Left kidney (tissue), 2 donors: ENCODE measurements around the gene SARNP. TPM values are rescaled to one million over a fixed set of nuclear protein-coding genes. Genes with fewer than 3 reads are reported as not detected.
"Not testable (repeated sequence)": the region's sequence is repeated elsewhere in the genome, so short reads cannot be mapped to it uniquely, and the experiment has no call there.

Experiments used
- DNase-seq: peaks from one replicate; pipeline ENCODE4 v3.0.0-alpha.2; 2013
- polyA plus RNA-seq: library from polyadenylated mRNA; unstranded; fragments of 120-200 nt; gene quantifications from one replicate; pipeline ENCODE4 v1.2.1, GENCODE V29; 2013; ENCODE audit not compliant: insufficient read length

SARNP gene
- polyA plus RNA-seq, 1 donor: 123 TPM

- DNase-seq: no peak
These were observed 25.3 kb upstream of the SARNP start, which contains the start of gene MMP19 for GRCh38 chr12:55842681-55843429. Gene MMP19 (minus strand): TSS chr12:55842936. CDS start chr12:55842830, 106 bp downstream.

GRCh38 chr12:55840581-55841351 lies 23.2 kb upstream of the SARNP start:
- no peak for DNase-seq

DNA sequence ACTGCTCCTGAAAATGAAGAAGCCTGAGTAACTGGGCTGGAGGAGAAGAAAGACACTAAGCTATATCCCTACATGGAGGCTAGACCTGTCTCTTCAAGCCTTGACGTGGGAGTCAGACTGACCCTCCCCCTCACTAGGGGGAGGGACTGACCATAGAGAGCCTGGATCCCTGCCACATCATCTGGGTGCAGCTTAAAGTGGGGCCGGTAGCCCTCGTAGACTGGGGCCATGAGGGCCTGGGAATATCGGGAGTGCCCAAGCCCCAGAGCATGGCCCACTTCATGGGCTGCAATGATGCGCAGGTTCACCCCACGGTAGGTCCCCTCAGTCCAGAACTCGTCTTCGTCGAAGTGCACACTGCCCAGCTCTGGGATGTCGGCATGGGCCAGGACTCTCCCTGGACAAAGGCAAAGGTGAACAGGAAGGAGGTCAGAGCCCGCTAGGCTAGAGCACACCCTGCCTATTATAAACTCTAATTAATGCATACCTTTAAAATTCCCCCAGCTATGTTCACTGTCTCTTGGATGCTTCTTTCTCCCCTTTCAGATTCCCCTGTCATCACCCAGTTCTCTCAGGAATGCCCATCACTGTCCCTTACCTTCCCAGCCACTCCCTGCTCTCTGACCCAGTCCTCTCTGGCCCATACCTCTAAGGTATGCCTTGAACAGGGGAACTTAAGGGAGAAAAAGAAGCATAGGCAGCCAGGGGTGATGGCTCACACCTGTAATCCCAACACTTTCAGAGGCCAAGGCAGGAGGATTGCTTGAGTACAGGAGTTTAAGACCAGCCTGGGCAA lies 22.0 kb upstream of the SARNP start:
- no peak for DNase-seq

- DNase-seq: no peak
These were observed 20.8 kb upstream of the SARNP start for GRCh38 chr12:55838361-55838760.

- not testable (repeated sequence) for DNase-seq
These were observed 16.9 kb upstream of the SARNP start for GRCh38 chr12:55834400-55834799.

GRCh38 chr12:55833056-55833455 lies 15.5 kb upstream of the SARNP start:
- DNase-seq: no peak

DNA sequence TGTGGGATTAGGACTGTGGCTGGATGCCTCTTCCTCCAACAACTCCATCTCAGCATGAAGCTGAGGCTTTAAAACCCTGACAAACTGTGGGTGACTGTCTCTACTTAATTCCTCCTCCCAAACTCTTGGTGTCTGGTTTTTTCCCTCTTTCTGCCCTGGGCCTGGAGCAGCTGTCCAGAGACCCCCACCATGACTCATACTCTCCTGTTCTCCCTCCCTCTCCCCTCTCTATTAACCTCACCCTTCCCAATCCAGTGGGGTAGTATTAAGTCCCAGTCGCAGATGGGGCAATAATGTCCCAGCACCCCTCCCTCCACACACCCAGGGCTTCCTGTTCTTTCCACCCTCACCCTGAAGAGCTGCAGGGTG lies 13.9 kb upstream of the SARNP start:
- DNase-seq: no peak

- peak; percentile 88 for DNase-seq
These were observed 13.3 kb upstream of the SARNP start for GRCh38 chr12:55830601-55831446.

DNA sequence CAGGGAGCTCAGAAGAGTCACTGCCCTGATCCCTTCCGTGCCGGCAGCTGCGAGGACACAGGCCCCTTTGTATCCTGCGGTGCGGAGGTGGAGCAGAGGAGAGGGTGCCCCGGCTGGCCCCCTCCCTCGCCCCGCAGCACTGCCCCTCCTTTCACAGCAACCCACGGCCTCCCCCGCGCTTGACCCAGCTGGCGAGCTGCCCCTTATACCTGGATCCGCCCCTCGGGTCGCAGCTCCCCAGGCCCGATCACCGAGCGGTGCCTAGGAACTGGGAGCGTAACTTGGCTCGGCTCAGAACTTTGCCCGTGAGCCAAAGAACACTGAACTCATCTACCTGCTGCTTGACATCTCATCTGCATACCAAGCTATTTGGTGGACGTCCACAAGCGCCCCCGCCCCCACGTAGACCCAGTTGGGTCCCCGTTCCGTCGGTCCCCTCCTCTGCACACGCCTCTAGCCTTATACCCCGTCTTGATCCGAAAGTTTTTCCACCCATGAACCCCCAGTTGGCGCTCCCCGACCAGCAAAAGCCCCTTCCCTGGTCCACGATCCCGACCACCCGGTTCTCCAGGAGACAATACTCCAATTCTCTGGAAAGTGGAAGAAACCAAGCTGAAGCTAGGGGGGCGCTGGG lies 12.6 kb upstream of the SARNP start:
- peak; percentile 87 for DNase-seq

DNA sequence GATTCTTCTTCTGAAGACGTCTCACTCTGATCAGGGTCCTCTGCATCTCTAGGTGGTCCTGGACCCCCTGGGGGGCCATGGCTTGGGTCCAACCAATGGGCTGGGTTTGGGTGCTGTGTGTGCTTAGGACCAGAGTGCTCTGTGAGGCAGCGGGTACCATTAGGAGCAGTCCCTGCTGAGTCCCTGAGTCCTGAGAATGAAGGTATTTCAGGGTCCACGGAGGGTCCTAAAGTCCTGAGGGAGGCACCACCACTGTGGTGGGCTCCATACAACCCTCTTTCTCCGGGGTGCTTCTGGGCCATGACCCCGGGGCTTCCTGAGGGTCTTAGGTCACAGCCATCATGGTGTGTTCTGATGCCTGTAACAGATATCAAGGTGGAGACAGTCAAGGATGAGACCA lies 10.8 kb upstream of the SARNP start:
- no peak for DNase-seq

DNA sequence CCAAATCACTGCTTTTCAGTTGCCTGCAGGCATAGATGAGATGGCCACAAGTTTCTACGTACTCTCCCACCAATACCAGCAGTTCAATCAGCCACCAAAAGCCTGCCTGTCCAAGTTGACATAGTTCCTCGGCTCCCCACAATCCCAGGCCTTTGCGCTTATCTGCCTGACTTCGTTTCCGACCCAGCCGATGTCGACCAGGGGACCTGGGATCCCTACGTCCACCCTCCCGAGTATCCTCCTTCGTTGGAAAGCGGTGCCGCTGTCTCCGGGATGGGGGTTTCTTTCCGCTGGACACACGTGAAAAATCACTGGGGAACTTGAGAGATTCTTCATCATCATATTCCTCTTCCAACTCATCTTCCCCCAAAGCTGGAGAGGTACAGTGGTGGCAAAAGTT lies 10.3 kb upstream of the SARNP start:
- DNase-seq: no peak

DNA sequence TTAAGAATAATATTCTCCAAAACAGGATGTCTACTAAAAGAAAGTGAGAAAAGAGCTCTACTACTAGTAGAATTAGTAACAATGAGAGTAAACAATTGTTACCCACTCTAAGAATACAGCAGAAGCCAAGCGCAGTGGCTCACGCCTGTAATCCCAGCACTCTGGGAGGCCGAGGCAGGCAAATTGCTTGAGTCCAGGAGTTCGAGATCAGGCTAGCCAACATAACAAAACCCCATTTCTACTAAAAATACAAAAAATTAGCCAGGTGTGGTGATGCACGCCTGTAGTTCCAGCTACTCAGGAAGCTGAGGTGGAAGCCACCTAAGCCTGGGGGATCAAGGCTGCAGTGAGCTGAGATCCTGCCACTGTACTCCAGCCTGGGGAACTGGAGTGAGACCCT lies 7.2 kb upstream of the SARNP start:
- DNase-seq: no peak

GRCh38 chr12:55823419-55823818 lies 5.9 kb upstream of the SARNP start:
- no peak for DNase-seq

GRCh38 chr12:55822228-55822627 lies 4.7 kb upstream of the SARNP start:
- no peak for DNase-seq

- DNase-seq: no peak
These were observed 3.2 kb upstream of the SARNP start for GRCh38 chr12:55820679-55821078.

- DNase-seq: no peak
These were observed 1.4 kb upstream of the SARNP start for GRCh38 chr12:55818886-55819285.

- DNase-seq: no peak
These were observed 710 bp upstream of the SARNP start for GRCh38 chr12:55818140-55818728.

DNA sequence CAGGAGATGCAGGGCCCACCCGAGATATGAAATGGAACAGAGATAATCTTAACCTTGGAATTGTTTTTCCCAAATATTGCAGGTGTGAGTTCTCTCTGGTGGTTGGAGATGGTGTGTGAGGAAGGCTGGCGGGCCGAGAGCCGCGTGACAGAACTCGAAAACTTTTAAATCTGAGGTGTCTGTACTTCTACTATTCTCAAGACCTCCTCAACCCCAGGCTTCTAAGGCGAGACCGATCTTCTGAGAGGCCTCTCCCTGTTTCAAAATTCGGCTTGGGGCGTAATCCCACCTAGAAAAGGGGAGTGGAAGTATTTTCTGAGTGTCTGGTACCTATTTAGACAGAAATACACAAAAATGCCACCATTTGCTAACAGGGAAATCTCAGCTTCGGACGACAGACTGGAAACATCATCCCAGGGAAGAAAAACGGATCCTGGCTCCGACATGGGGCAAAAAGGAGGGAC lies 611 bp downstream of the SARNP start:
- no peak for DNase-seq

DNA sequence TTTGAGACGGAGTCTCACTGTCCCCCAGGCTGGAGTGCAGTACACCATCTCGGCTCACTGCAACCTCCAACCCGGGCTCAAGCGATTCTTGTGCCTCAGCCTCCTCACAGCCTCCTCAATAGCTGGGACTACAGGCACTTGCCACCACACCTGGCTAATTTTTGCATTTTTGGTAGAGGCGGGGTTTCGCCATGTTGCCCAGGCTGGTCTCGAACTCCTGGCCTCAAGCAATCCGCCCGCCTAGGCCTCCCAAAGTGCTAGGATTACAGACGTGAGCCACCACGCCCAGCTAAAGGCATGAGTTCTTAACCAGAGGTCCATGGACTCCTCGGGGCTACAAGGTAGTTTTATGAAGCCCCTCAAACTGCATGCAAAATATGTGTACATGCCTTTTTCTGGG lies 2.1 kb downstream of the SARNP start:
- no peak for DNase-seq

- DNase-seq: no peak
These were observed 3.3 kb downstream of the SARNP start for GRCh38 chr12:55814257-55814656.

- DNase-seq: no peak
These were observed 5.4 kb downstream of the SARNP start for GRCh38 chr12:55812088-55812487.
